Measurements from ENCODE around the gene UBE2Q1. TPM values are rescaled to one million over a fixed set of nuclear protein-coding genes. Genes with fewer than 3 reads are reported as not detected.

UBE2Q1 gene
- polyA plus RNA-seq, 1 donor (not counting 4 experiments of a cell fraction or from before 2014, with no cell fraction given), result 17.6 TPM

DNA sequence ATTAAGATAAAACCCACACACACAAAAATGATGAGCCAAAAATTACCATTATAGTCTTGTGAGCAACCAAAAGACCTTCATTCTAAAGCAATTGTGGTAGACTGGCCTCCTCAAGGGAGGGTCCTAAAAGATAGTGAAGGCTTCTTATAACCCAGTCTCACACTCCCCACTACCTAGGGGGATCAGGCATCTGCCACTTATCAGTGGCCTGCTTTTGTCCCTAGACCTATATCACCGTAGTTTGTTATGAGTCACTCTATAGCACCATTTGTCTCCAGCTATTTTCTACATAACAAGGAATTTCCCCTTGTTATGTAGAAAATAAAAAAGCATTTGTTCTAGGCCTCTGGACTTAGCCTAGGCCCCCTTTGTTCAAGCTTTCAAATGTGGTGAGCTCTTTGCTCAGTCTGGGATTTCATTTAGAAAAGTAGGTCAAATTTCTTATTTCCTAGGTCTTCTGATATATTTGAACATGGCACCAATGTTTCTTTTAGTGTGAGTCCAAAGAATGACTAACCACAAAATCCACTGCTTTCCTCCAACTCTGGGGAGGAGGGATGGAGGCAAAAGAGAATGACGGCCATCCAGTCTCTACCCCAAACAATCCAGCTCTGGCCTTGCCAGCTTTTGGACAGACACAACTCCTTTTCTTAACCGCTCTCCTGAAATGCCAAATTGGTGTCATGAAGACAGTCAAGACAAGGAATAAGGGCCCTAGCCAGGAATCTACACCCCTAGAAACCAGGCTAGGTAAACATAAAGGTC, 40.6 kb upstream of the UBE2Q1 start:
- Histone ChIP-seq H3K9me1 (ENCODE audit: control insufficient read depth, extremely low read depth, insufficient read depth, low read length) (no peaks in the 10 kb centered on the region), H2AFZ (ENCODE audit: control insufficient read depth, low read length) (no peak overlapping the region), H3K27ac (ENCODE audit: control insufficient read depth, insufficient read depth, low read length) (no peak overlapping the region), H3K27me3 (ENCODE audit: control insufficient read depth, extremely low read depth, insufficient read depth, low read length) (no peaks in the 10 kb centered on the region), H3K79me2 (ENCODE audit: control insufficient read depth, insufficient read depth, low read length) (peaks cover 61% of the 10 kb centered on the region), H3K9ac (ENCODE audit: control insufficient read depth, extremely low read depth, insufficient read depth, low read length) (no peak overlapping the region), H3K4me2 (ENCODE audit: control insufficient read depth, extremely low read depth, insufficient read depth, low read depth, low read length) (no peak overlapping the region), H4K20me1 (ENCODE audit: control insufficient read depth, extremely low read depth, insufficient read depth, low read length) (peaks cover 10% of the 10 kb centered on the region), H3K36me3 (ENCODE audit: control insufficient read depth in 2 of 2, extremely low read depth in 1 of 2, insufficient read depth in 2 of 2, low read length in 2 of 2) (peaks cover 45 to 52% of the 10 kb centered on the region in 2 experiments), H3K9me3 (ENCODE audit: control insufficient read depth, low read depth, low read length) (no peaks in the 10 kb centered on the region), H3K4me3 (ENCODE audit: control insufficient read depth in 2 of 3, extremely low read depth in 1 of 3, insufficient read depth in 2 of 3, low read depth in 1 of 3, low read length in 3 of 3) (no peak overlapping the region), H3K4me1 (ENCODE audit: control insufficient read depth, extremely low read depth, insufficient read depth, low read length) (no peaks in the 10 kb centered on the region)
- dilution Hi-C loops (cut with MboI; ENCODE audit: extremely low pct_ligation_motif_present, low sequenced_read_pairs), result no loop called here
- no peak for FAIRE-seq
- DNase-seq (ENCODE audit: low read depth, low spot score), result no peak
- no peak for TF ChIP-seq EZH2 (IDR thresholded peaks at IDR 0.05; ENCODE audit: low read length)
- TF ChIP-seq, protein P1, sequence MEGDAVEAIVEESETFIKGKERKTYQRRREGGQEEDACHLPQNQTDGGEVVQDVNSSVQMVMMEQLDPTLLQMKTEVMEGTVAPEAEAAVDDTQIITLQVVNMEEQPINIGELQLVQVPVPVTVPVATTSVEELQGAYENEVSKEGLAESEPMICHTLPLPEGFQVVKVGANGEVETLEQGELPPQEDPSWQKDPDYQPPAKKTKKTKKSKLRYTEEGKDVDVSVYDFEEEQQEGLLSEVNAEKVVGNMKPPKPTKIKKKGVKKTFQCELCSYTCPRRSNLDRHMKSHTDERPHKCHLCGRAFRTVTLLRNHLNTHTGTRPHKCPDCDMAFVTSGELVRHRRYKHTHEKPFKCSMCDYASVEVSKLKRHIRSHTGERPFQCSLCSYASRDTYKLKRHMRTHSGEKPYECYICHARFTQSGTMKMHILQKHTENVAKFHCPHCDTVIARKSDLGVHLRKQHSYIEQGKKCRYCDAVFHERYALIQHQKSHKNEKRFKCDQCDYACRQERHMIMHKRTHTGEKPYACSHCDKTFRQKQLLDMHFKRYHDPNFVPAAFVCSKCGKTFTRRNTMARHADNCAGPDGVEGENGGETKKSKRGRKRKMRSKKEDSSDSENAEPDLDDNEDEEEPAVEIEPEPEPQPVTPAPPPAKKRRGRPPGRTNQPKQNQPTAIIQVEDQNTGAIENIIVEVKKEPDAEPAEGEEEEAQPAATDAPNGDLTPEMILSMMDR (optimal IDR thresholded peaks at IDR 0.05 in 1 of 3, IDR thresholded peaks at IDR 0.05 in 1 of 3, conservative IDR thresholded peaks at IDR 0.05 in 1 of 3; ENCODE audit: extremely low read depth in 1 of 3, insufficient read depth in 2 of 3, low read length in 3 of 3), result no peak

DNA sequence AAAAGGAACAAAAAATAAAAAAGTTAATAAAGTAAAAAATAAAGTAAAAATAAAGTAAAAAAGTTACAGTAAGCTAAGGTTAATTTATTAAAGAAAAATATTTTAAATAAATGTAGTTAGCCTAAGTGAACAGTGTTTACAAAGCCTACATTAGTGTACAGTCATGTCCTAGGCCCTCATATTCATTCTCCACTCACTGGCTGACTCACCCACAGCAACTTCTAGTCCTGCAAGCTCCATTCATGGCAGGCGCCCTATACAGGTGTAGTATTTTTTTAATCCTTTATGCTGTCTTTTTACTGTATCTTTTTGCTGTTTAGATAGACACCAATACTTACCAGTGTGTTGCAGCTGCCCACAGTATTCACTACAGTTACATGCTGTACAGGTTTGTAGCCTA, 37.2 kb upstream of the UBE2Q1 start:
- Histone ChIP-seq H3K9me3 (ENCODE audit: control insufficient read depth, low read depth, low read length) (no peaks in the 10 kb centered on the region), H3K27ac (ENCODE audit: control insufficient read depth, insufficient read depth, low read length) (no peak overlapping the region), H3K9me1 (ENCODE audit: control insufficient read depth, extremely low read depth, insufficient read depth, low read length) (no peaks in the 10 kb centered on the region), H3K79me2 (ENCODE audit: control insufficient read depth, insufficient read depth, low read length) (peaks cover 28% of the 10 kb centered on the region), H2AFZ (ENCODE audit: control insufficient read depth, low read length) (no peak overlapping the region), H3K4me2 (ENCODE audit: control insufficient read depth, extremely low read depth, insufficient read depth, low read depth, low read length) (no peak overlapping the region), H3K4me3 (ENCODE audit: control insufficient read depth in 2 of 3, extremely low read depth in 1 of 3, insufficient read depth in 2 of 3, low read depth in 1 of 3, low read length in 3 of 3) (no peak overlapping the region), H4K20me1 (ENCODE audit: control insufficient read depth, extremely low read depth, insufficient read depth, low read length) (peaks cover 3% of the 10 kb centered on the region), H3K9ac (ENCODE audit: control insufficient read depth, extremely low read depth, insufficient read depth, low read length) (no peak overlapping the region), H3K27me3 (ENCODE audit: control insufficient read depth, extremely low read depth, insufficient read depth, low read length) (no peaks in the 10 kb centered on the region), H3K36me3 (ENCODE audit: control insufficient read depth in 2 of 2, extremely low read depth in 1 of 2, insufficient read depth in 2 of 2, low read length in 2 of 2) (peaks cover 42 to 56% of the 10 kb centered on the region in 2 experiments), H3K4me1 (ENCODE audit: control insufficient read depth, extremely low read depth, insufficient read depth, low read length) (no peaks in the 10 kb centered on the region)
- DNase-seq (ENCODE audit: low read depth, low spot score) (no peak), FAIRE-seq (no peak)
- dilution Hi-C loops (cut with MboI; ENCODE audit: extremely low pct_ligation_motif_present, low sequenced_read_pairs), result no loop called here
- TF ChIP-seq, protein P1 (optimal IDR thresholded peaks at IDR 0.05 in 1 of 3, IDR thresholded peaks at IDR 0.05 in 1 of 3, conservative IDR thresholded peaks at IDR 0.05 in 1 of 3; ENCODE audit: extremely low read depth in 1 of 3, insufficient read depth in 2 of 3, low read length in 3 of 3), result no peak
- TF ChIP-seq EZH2 (IDR thresholded peaks at IDR 0.05; ENCODE audit: low read length), result no peak

All from keratinocyte (primary cell).